Spinal cord (tissue), 10 donors: ENCODE measurements around the gene POU3F3. TPM values are rescaled to one million over a fixed set of nuclear protein-coding genes. Genes with fewer than 3 reads are reported as not detected.

Experiments
- DNase-seq, 6 donors: peaks; one replicate each; pipeline versions ENCODE4 v3.0.0 to v3.0.0-alpha.2; 2013 to 2015; ENCODE audit warnings: low spot score in 6 of 6, low read depth in 4 of 6
- H3K27ac ChIP-seq: one replicate; pipeline ENCODE4 v1.5.1; 2013; ENCODE audit warnings: low read depth, low read length, control low read depth
- H3K27me3 ChIP-seq: one replicate; pipeline ENCODE4 v1.6.1; 2013; ENCODE audit warnings: low read length; ENCODE audit not compliant: control insufficient read depth, insufficient read depth
- H3K36me3 ChIP-seq: one replicate; pipeline ENCODE4 v1.6.1; 2013; ENCODE audit warnings: low read length; ENCODE audit not compliant: control insufficient read depth, insufficient read depth
- H3K4me1 ChIP-seq: one replicate; pipeline ENCODE4 v1.6.1; 2013; ENCODE audit warnings: low read length; ENCODE audit not compliant: control insufficient read depth, insufficient read depth
- H3K4me3 ChIP-seq: one replicate; pipeline ENCODE4 v1.5.1; 2013; ENCODE audit warnings: low read depth, low read length, control low read depth
- H3K9me3 ChIP-seq: one replicate; pipeline ENCODE4 v1.6.1; 2013; ENCODE audit warnings: low read length; ENCODE audit not compliant: control insufficient read depth, insufficient read depth
- WGBS: methylation state at CpG from one replicate; pipeline ENCODE4 v1.1.5; 2013; ENCODE audit warnings: missing lambda C conversion rate; ENCODE audit not compliant: insufficient coverage; 5-methylcytosine and 5-hydroxymethylcytosine counted together
- polyA plus RNA-seq, 2 donors: library from polyadenylated mRNA; unstranded; fragments of 120-200 nt; gene quantifications; one replicate each; pipeline ENCODE4 v1.2.1, GENCODE V29; 2013; ENCODE audit not compliant: insufficient read length in 2 of 2
- total RNA-seq, 2 donors: library from RNA; depleted of rRNA in 1 of 2; stranded (reverse); fragments of 120-200 nt in 1 of 2; fragments of >200 nt in 1 of 2; gene quantifications; one replicate each; pipeline versions ENCODE4 v1.2.3 to v1.2.4, GENCODE V29; 2013 to 2014
- donor health status: healthy.

POU3F3 gene
- total and polyA plus RNA-seq, 4 donors: 20.5 to 67.8 (median 39.6) TPM

GRCh38 chr2:104859766-104860450, 6.0 kb downstream of the POU3F3 start:
- DNase-seq: peak in 2 of 6 donors; percentile 71
- H3K27me3 ChIP-seq: peaks cover 64% of the 10 kb centered on the region
- peak overlapping the region; percentile 78 for H3K27ac ChIP-seq
- peak overlapping the region; percentile 50 for H3K4me3 ChIP-seq
- peaks cover 25% of the 10 kb centered on the region for H3K4me1 ChIP-seq
- H3K36me3 ChIP-seq: peaks cover 14% of the 10 kb centered on the region
- H3K9me3 ChIP-seq: no peaks in the 10 kb centered on the region
- no CpG with 5 or more reads among the region's 1 CpG for WGBS

- peak in 2 of 6 donors; percentile 79 to 84 for DNase-seq
- peak overlapping the region; percentile 78 for H3K27ac ChIP-seq
- H3K27me3 ChIP-seq: peaks cover 66% of the 10 kb centered on the region
- no peaks in the 10 kb centered on the region for H3K9me3 ChIP-seq
- peaks cover 14% of the 10 kb centered on the region for H3K36me3 ChIP-seq
- H3K4me1 ChIP-seq: peaks cover 25% of the 10 kb centered on the region
- no CpG with 5 or more reads among the region's 4 CpGs for WGBS
- peak overlapping the region; percentile 50 for H3K4me3 ChIP-seq
Observed at GRCh38 chr2:104860451-104860790, 6.5 kb downstream of the POU3F3 start.

GRCh38 chr2:104861351-104862057, 7.6 kb downstream of the POU3F3 start:
- 16% methylated on average over 10 of the region's 11 CpGs for WGBS
- Histone ChIP-seq H3K4me3 (peak overlapping the region; percentile 49), H3K27ac (peak overlapping the region; percentile 73), H3K36me3 (peaks cover 11% of the 10 kb centered on the region), H3K9me3 (no peaks in the 10 kb centered on the region), H3K27me3 (peaks cover 73% of the 10 kb centered on the region), H3K4me1 (peaks cover 27% of the 10 kb centered on the region)
- DNase-seq: peak in 1 of 6 donors; percentile 69

- peaks cover 7% of the 10 kb centered on the region for H3K36me3 ChIP-seq
- H3K27ac ChIP-seq: peak overlapping the region; percentile 73
- peaks cover 75% of the 10 kb centered on the region for H3K27me3 ChIP-seq
- H3K4me1 ChIP-seq: peaks cover 32% of the 10 kb centered on the region
- H3K4me3 ChIP-seq: peak overlapping the region; percentile 49
- no peaks in the 10 kb centered on the region for H3K9me3 ChIP-seq
- WGBS: 1% methylated on average over 57 of the region's 60 CpGs
- peak in 2 of 6 donors; percentile 93 for DNase-seq
Observed at GRCh38 chr2:104862058-104862941, 8.4 kb downstream of the POU3F3 start.

- 30% methylated on average over 7 of the region's 8 CpGs for WGBS
- Histone ChIP-seq H3K4me3 (peak overlapping the region; percentile 9), H3K27me3 (peaks cover 76% of the 10 kb centered on the region), H3K36me3 (peaks cover 5% of the 10 kb centered on the region), H3K9me3 (no peaks in the 10 kb centered on the region), H3K4me1 (peaks cover 40% of the 10 kb centered on the region), H3K27ac (peak overlapping the region; percentile 68)
- peak in 2 of 6 donors; percentile 37 to 64 for DNase-seq
Observed at GRCh38 chr2:104863146-104863467, 9.2 kb downstream of the POU3F3 start.

- Histone ChIP-seq H3K36me3 (peaks cover 6% of the 10 kb centered on the region), H3K4me1 (peaks cover 44% of the 10 kb centered on the region), H3K27ac (peak overlapping the region; percentile 68), H3K9me3 (no peaks in the 10 kb centered on the region), H3K4me3 (peak overlapping the region; percentile 9), H3K27me3 (peaks cover 78% of the 10 kb centered on the region)
- 15% methylated on average over 60 of the region's 60 CpGs for WGBS
- DNase-seq: peak in 3 of 6 donors; percentile 26 to 78 (median 62)
Observed at GRCh38 chr2:104863468-104864279, 9.8 kb downstream of the POU3F3 start.

GRCh38 chr2:104864280-104865095, 10.6 kb downstream of the POU3F3 start:
- peaks cover 78% of the 10 kb centered on the region for H3K27me3 ChIP-seq
- H3K36me3 ChIP-seq: peaks cover 6% of the 10 kb centered on the region
- WGBS: 29% methylated on average over 3 of the region's 14 CpGs
- H3K27ac ChIP-seq: no peak overlapping the region
- H3K4me1 ChIP-seq: peaks cover 45% of the 10 kb centered on the region
- H3K4me3 ChIP-seq: no peak overlapping the region
- peak in 3 of 6 donors; percentile 35 to 55 (median 49) for DNase-seq
- no peaks in the 10 kb centered on the region for H3K9me3 ChIP-seq

- peaks cover 51% of the 10 kb centered on the region for H3K4me1 ChIP-seq
- no peak overlapping the region for H3K4me3 ChIP-seq
- H3K9me3 ChIP-seq: no peaks in the 10 kb centered on the region
- peaks cover 75% of the 10 kb centered on the region for H3K27me3 ChIP-seq
- H3K36me3 ChIP-seq: peaks cover 6% of the 10 kb centered on the region
- WGBS: 62% methylated on average over 2 of the region's 2 CpGs
- no peak overlapping the region for H3K27ac ChIP-seq
- peak in 1 of 6 donors; percentile 49 for DNase-seq
Observed at GRCh38 chr2:104865096-104865470, 11.2 kb downstream of the POU3F3 start.
